ENCODE data around the gene KIRREL3.

The KIRREL3 gene

DNA sequence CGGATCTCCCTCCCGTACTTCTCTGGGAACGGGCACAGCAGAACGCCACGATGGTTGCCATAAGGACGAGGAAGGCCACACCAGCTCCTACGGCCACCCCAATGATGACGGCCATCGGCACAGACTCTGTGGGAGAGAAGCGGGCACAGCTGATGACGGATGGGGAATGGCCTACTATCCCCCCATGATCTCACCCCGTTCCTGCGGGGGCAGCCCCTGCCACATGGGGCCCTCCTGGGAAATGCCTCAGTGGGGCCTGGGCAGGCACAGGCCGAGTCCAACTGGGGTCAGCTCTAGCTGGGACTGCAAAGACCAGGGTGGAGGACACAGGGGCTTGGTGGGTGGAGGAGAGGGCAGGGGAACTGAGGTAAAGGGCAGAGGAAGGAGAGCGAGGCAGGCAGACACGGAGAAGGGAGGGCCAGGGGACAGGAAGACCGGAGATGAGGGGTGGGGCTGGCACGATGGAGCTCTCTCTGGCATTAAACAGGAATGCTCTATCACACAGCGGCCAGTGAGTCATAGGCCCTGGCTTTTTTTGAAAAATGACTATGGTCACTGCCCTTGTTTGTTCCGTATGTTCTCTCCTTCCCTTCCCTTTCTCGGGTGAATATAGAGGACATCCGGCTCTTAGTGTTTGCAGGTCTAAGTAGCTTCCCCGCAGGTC is 569.0 kb downstream of the KIRREL3 start:
- FAIRE-seq = no peak

DNA sequence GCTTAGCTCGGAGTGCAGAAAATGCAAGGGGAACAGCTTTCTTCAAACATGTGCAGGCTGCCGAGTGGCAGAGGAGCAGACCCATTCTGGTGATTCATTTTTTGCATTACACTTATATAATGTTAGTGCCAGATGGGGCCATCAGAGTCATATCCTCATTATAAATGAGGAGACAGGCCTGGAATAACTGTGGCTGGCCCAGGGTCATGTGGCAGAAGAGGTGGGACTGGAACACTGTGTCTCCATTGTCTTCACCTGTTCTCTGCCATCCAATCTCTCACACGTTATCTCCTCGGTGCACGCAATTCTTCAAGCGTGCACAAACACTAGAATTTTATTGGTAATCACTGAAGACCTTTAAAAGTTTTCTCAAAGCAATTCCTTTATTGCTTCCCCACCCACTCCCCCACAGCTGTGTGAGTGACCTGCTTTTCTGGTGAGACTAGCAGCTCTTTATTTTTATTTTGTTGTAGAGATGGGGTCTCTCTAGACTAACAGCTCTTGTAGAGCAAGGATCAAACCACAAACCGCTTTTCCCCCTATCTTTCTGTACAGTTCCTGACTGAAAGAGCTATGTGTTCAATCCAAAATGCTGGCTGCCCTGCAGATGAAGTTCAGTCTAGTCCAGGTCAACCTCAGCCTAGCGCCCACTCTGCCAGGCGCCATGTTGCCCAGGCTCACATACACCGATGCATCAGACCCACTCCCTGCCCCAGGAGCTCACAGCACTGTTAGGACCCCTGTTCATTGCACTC is 569.8 kb downstream of the KIRREL3 start:
- no peak for FAIRE-seq

DNA sequence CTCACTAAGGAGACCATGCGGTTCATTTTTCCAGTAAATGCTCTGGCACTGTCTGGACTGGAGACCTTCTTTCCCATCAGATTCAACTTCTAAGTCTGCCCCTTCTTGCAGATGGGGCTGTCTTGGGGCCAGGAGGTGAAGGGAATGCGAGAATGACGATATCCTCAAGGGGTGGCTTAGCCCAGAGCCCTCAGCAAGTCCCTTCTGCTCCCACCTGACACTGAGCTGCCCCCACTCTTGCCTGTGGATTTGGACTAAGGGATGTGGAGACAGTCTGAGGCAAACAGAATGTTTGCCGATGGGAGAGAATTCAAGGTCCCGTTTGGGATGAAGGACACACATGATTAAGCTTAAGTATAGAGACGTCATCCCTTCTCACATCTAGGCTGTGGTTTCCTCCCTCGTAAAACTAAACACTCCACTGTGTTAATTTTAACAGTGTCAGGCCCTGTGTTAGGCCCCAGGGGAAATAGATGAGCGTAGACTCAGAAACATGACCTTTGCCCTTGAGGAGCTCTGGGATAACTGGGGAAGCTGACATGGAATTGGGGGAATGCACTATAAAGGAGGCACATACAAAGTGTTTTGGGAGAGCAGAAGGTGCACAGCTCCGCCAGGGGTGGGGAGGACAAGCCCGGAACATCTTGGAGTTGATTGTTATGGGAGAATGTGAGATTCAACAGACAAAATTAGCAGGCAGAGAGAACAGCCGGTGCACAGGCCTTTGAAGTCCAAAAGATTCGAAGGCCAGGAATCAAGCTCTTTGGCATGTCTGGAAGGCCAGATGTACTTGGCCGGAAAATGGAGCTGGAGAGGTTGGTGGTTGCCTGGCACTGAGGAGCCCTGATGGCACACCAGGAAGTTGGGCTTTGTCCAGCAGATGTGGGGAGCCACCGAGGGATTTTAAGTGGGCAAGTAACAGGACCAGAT is 573.5 kb downstream of the KIRREL3 start:
- no peak for FAIRE-seq

DNA sequence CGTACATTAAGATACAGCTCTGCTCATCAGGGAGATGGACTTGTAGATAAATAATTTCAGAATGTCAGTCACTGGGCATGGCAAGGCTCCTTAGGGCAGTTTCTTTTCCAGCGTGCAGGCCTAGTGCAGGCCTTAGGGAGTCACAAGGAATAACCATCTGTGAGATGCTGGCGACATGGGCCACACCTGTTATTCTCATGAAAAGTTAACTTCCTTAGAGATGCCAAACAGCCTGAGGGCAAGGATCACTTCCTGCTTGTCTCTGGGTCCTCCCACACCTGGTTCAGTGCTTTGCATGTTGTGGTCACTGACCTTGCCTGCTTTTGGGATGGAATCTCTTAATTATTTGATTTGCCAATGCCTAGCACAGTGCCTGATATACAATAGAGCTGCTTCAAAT is 574.5 kb downstream of the KIRREL3 start:
- no peak for FAIRE-seq

DNA sequence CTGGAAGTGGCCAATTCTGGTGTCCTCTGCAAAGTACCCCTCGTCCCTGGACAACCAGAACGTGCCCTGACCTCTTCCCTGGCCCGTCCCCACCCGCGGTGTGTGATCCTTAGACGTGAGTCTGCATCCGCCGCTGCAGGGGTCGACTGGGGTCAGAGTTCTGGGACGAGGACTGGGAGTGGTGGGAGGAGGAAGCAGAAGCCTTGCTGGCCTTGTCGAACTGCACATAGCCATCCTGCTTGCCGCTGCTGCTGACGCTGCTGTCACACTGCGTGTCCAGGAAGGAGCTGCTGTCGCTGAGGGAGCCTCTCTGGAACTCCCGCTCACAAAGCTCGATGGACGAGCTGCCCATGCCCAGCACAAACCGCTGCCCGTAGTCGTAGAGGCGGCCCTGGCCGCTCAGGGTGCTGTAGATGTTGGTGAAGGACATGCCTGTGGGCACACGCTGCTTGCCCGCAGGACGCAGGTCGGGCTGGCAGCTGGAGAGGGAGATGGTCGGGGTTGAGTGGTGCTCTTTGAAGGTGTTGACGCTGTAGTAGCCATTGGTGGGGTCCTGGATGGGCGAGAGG is 576.0 kb downstream of the KIRREL3 start:
- no peak for FAIRE-seq

DNA sequence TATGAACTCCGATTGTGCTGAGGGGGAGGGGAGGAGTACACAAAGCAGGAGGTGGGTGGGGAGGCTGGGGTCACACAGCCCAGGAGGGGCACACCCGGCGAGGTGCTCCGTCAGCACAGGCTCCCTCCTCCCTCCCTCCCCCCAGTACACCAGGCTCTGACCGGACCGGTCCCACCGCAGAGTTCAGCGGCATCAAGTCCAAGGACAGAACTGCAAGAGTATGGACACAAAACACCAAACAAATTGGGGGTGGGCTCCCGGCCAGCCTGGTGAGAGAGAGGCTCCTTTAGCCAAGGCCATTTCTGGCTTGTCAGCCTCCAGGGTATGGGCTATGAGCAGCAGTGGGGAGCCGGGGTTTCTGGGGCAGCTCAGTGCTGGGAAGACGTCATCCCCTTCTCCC is 576.8 kb downstream of the KIRREL3 start:
- no peak for FAIRE-seq

DNA sequence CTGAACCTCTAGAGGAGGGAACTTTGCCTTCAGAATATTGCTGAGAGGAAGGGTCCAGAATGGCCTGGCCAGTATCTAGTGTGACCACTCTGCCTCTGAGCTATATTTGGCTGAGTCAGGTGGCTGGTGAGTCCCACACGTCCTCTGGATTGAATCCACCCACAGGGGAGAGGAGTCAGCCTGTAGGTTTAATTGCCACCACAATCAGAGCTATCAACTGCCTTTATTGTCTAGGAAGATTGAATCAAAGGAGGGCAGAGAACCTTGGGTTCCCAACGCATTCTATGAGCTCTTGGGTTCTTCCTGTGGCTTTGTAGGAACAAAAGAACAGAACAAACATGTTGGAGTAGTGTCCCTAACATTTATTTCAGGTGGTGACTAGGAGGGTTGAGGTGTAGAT is 577.4 kb downstream of the KIRREL3 start:
- FAIRE-seq = no peak

DNA sequence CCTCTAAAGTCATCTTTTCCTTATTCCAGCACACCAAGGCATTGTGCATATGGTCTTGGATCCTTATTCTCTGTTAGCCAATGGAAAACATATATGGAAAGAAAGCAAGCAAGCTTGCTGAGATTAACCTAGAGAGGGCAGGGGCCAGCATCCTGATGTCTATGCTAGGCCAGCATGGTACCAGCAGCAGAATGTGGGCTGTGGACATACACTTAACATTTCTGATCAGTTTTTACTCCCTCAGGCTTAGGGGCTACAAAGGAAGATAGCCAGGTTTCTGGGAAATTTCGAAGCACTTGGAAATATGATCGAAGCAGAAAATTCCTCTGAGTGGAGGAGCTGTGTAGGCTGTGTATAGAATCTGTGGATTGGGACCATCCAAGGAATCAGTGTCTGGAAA is 578.1 kb downstream of the KIRREL3 start:
- FAIRE-seq = no peak

DNA sequence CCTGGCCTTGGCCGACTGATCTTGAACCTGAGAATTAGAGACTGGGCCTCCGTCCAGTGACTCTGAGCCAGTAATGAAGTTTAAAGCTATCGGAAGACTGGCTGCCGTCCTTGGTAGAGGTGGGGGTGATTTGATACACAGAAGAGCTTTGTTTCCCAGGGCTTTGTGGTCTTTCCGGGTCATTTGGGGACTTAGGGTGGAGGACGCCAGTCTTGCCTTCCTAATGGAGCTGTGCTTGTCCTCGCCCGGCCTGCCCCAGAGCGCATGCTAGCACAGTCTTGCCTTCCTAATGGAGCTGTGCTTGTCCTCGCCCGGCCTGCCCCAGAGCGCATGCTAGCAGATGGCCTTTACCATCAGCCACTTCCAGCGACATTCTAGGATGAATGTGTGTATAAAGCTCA is 579.3 kb downstream of the KIRREL3 start:
- no peak for FAIRE-seq

DNA sequence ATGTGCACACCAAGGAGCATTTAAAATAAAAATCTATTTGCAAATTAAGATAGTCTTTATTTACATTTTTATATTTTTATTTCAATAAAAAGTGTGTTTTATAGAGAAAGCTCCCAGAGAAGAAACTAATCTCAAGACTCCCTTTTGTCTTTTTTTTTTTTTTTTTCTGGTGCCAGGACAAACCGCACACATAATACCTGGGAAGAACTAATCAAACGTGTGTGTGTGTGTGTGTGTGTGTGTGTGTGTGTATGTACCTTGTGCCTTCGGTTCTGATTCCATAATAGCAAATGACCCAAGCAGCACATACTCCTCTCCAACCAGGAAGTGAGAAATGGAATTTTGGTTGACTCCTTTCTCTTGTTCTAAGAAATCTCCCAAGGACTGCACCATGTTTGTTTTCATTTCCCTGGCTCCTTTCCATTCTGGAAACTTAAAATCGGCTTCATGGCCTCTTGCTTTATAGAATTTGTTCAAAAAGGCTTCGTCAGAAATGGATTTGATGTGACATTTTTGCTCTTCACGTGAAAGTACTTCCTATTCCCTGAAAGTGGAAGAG is 579.8 kb downstream of the KIRREL3 start:
- no peak for FAIRE-seq

DNA sequence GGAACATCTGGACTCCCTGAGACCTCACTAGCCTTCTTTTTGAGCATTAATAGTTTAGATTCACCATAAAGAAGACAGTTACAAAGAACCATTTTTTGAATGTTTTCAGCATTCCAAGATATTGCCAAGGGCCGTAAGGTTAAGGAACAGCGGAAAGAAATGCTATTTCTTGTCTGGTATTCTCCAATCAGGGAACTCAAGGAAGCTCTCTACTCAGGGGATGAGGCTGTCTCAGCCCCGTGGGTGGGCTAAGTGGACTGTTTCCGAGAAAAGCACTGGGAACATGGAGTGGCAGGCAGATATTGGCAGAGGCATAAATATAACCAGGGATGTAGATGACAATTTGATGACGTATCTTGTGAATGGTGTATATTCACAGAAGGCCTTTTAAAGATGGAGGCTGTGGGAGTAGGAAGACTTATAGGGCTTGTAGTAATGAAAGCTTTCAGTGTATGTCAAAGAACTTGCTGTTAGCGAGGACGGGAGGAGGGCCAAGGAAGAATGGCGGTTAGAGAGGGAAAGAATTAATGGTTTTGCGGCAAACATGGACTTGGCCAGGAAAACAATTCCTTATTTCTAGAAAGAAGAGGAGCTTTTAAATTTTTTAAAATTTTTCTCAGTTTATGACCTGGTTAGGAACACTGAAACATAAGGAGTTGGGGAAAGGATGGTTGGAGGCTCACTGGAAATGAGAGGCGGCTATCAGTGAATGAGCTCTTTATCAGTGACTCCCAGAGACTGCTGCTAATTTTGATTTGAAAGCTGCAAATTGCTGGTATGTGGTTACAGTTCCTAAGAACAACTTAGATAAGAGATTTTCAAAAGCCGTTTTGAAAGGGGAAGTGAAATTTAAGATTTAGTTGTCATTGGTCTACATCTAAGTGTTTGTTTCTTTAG is 580.5 kb downstream of the KIRREL3 start:
- FAIRE-seq = peak; percentile 39

DNA sequence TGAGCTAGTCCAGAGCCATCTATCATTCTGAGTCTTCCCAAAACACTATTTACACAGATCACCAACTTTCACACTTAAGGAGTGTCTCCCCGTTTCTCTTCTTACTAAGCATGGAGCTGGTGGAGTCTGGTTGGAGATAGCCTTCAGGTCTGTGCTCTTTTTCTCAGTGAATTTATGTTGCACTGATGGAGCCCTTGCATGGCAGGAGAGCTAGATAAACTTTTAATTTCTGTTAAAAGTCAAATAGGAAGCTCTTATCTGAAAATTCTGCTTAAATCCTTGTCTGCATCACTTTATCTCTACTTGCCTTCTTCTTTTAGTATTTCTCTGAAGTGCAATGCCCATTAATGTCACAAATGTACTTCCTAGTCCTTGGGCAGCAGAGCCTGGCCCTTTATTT is 581.7 kb downstream of the KIRREL3 start:
- FAIRE-seq = no peak

DNA sequence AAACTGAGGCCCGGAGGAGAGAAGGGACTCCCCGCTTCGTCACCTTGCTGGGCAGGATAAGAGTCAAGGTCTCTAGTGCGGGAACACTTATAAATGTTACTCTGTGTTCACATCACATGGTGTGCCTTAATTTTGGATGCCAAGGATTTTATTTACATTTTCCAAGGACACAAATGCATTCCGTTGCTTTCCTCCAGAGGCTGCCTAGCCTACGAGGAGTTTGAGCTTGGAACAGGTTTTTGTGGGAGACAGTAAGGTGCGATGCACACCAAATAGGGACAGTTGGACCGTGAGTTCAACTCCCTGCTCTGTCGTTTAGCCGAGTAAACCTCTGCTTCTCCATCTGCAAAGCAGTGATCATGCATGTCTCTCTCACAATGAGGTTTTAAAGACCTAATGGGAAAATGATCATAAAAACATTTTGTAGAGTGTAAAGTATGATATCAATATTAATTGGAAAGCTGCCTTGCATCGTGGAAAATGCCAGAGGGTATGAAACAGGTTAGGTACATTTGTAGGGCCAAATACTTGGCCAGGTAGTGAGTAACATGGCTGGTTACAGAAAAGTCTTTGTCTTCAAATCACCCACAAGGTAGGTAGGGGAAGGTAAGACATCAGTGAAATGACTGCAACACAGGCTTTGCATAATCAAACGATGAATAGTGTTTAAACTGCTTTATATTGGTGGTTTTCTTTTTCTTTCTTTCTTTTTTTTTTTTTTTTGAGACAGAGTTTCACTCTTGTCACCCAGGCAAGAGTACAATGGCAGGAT is 583.3 kb downstream of the KIRREL3 start:
- no peak for FAIRE-seq

DNA sequence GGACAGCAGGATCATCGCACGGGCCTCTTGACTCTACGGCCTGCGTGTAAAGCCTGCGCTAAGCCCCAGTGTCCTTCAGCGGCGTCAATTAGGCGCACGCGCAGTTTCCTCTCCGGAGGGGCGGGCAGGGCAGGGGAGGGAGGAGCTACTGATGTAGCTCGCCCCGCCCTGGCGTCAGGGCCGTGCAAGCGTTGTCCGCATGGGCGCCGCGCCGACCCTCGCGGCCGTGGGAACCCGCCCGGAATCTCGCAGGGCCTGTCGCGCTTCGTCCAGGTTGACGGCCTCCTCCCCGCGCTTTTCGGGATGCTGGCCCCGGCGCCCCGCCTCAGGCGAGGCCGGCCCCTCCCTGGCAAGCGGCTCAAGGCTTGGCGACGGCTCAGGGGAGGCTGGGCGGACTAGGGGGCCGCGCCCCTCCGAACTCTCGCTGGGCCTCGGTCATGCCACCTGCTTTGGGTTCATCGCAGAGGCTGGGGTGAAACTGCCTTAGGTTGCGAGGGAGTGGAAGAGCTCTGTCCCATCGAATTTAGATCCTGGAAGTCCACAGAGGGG is 584.0 kb downstream of the KIRREL3 start:
- no peak for FAIRE-seq

DNA sequence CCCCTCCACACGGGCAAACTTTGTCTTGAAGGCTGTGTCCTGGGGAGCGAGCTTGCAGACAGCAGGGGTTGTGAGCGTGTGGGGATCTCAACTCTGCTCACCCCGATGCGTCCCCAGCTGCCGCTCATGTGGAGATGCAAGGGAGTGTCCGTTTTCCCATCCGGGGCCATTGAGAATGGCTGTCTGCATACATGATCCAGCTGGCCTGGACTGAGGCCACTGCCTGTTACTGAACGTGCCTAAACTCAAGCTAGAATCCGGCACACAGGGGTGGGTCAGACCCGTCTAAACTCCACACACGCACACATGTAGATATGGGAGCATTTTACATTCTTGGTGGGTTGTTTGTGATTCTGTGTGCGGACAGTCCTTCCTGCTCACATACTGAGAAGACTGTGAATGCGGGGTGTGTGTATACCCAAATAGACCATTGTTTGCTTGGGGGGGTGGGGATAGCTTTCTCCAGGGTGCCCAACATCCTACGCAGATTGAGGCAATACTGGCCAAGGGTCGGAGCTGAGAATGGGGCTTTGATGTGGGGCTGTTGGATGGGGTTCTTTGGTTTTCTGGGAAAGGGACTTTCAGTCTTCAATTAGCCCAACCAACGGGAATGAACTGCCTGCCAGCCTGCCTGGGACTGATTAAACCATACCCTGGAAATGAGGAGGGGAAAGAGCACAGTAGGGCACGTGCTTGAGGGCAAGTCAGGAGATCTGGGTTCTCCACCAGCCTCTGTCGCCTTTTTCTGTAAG is 584.7 kb downstream of the KIRREL3 start:
- FAIRE-seq = no peak

DNA sequence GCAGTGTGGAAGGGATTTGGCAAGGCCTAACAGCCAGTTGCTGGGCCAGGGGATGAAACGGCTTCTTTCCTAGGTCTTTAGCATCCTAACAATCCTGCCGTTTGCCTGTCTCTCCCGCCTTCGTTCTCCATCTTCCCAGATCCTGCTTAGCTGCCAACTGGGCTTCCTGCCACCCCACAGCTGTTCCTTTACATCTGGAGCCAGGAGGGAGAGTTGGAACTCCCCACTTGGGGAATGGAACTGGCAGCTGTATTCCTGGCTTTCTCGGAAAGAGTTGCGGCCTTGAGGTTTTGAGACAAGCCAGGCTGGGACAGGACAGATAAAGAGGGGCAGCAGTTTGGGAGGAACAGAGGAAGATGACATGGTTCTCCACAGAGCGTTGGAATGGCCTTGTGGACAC is 585.4 kb downstream of the KIRREL3 start:
- FAIRE-seq = no peak

DNA sequence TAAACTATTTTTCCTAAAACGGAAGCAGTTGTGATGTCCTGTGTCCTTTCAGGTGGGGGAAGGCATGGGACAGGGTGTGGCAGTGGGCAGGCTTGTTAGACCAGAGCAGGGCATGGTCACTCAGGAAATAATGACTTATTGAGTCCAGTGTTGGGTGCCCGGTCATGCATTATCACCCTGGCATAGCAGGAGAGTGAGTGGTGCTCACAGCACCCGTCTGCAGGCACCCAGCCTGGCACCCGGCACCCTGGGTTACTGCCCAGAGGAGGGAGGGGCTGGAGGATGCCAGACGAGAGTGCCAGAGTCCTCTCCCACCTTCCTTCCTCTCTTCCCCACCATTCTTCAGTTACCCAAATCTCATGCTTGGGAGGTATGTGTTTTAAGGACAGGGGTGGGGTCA is 586.0 kb downstream of the KIRREL3 start:
- FAIRE-seq = no peak

DNA sequence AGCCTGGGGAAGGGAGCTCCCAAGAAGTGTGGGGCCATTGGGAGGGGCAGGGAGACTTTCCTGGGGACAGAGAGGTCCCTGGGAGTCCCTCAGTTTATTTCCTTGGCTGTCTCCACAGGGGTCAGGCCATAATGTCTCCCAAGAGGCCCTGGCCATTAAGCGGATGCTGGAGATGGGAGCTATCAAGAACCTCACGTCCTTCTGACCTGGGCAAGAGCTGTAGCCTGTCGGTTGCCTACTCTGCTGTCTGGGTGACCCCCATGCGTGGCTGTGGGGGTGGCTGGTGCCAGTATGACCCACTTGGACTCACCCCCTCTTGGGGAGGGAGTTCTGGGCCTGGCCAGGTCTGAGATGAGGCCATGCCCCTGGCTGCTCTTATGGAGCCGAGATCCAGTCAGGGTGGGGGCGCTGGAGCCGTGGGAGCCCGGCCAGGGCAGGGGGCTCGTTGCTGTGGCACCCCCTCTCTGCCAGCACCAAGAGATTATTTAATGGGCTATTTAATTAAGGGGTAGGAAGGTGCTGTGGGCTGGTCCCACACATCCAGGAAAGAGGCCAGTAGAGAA is 586.6 kb downstream of the KIRREL3 start:
- FAIRE-seq = no peak

DNA sequence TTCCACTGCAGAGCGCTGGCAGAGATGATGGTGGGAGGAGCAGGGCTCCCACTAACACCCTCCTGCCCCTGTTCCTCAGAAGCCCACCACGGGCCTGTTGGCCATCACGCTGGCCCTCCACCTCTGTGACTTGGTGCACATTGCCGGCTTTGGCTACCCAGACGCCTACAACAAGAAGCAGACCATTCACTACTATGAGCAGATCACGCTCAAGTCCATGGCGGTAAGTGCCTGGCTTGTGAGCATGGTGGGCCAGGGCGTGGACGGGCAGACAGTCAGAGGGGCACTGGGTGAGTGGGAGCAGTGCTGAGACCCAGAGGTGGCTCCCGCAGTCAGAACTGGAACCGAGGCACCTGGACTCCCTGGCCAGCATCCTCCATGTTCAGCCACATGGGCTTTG is 587.1 kb downstream of the KIRREL3 start:
- no peak for FAIRE-seq

DNA sequence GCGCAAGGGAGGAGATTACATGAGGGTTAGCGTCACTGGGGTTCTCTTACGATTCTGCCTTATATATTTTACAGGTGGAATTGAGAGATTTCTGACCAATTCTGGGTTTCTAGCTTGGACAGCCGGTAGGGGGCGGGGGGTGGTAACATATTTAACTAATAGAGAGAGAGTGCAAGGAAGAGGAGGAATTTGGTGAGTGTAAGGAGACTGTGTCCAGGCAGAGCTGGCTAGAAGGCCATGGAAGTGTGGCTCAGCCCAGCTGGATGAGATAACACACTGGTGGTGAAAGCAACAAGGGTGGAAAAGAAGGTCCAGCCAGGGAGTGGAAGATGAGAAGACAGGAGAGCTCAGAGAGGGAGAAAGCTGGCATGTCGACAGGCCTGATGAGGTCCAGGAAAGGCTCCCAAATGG is 588.6 kb downstream of the KIRREL3 start:
- no peak for FAIRE-seq
